PC-3 (cell line): ENCODE measurements around the gene OLFM4. TPM values are rescaled to one million over a fixed set of nuclear protein-coding genes. Genes with fewer than 3 reads are reported as not detected.

Source experiments
- ATAC-seq: fragments of 200-7000 bp; cut with Tn5 transposase; 2 replicates; pipeline ENCODE4 v1.9.1; 2020; ENCODE audit warnings: mild to moderate bottlenecking, moderate library complexity
- BruUV-seq: library from RNA; stranded (reverse); fragments of 400-500 nt; replicated peaks from 2 replicates; lab custom pipeline; 2021; lab: Mats Ljungman, UMichigan
- CTCF ChIA-PET: fragments of 300-600 bp; sonication (Branson Sonifier 250); formaldehyde crosslinking; loops from one replicate; lab custom pipeline; 2022; ENCODE audit warnings: antibody characterized with exemption; lab: Charles Lee
- POLR2A ChIA-PET: fragments of 300-600 bp; sonication (Branson Sonifier 250); formaldehyde crosslinking; loops from one replicate; lab custom pipeline; 2022; ENCODE audit warnings: antibody characterized with exemption; ENCODE audit not compliant: unreplicated experiment; lab: Charles Lee
- DNase-seq: peaks from one replicate; pipeline ENCODE4 v3.0.0-alpha.2; 2015
- H2AFZ ChIP-seq: fragments of 300-600 bp; sonication (generic); 2 replicates; pipeline ENCODE4 v1.6.0; 2016; ENCODE audit warnings: antibody characterized with exemption, low read length
- H3F3A ChIP-seq: fragments of 300-600 bp; sonication (generic); one replicate; pipeline ENCODE4 v1.6.0; 2017; ENCODE audit warnings: antibody characterized with exemption, low read length, control low read depth, mild to moderate bottlenecking; ENCODE audit not compliant: unreplicated experiment
- H3K27ac ChIP-seq: fragments of 300-600 bp; sonication (generic); 2 replicates; pipeline ENCODE4 v1.5.1; 2016; ENCODE audit warnings: mild to moderate bottlenecking, low read length
- H3K27me3 ChIP-seq: fragments of 300-600 bp; sonication (generic); 2 replicates; pipeline ENCODE4 v1.6.1; 2016; ENCODE audit warnings: low read length, mixed read lengths
- H3K36me3 ChIP-seq: fragments of 300-600 bp; sonication (generic); 2 replicates; pipeline ENCODE4 v1.6.1; 2016; ENCODE audit warnings: low read depth, mixed run types, low read length, mixed read lengths
- H3K4me1 ChIP-seq: fragments of 300-600 bp; sonication (generic); 2 replicates; pipeline ENCODE4 v1.5.1; 2016; ENCODE audit warnings: low read length; ENCODE audit not compliant: insufficient read depth
- H3K4me2 ChIP-seq: fragments of 300-600 bp; sonication (generic); 2 replicates; pipeline ENCODE4 v1.6.0; 2016; ENCODE audit warnings: low read length
- H3K4me3 ChIP-seq: fragments of 300-600 bp; sonication (generic); 2 replicates; pipeline ENCODE4 v1.5.1; 2016; ENCODE audit warnings: mild to moderate bottlenecking, low read length, mixed read lengths
- H3K79me2 ChIP-seq: fragments of 300-600 bp; sonication (generic); 2 replicates; pipeline ENCODE4 v1.6.1; 2017; ENCODE audit warnings: low read length, mixed read lengths
- H3K9ac ChIP-seq: fragments of 300-600 bp; sonication (generic); 2 replicates; pipeline ENCODE4 v1.6.0; 2016; ENCODE audit warnings: mild to moderate bottlenecking, low read length
- H3K9me2 ChIP-seq: fragments of 300-600 bp; sonication (generic); replicated peaks from 2 replicates; pipeline ENCODE4 v1.6.1; 2016; ENCODE audit warnings: mixed run types, low read length, mixed read lengths
- H3K9me3 ChIP-seq: fragments of 300-600 bp; sonication (generic); 2 replicates; pipeline ENCODE4 v1.6.1; 2016; ENCODE audit warnings: low read length, mixed read lengths
- H4K20me1 ChIP-seq: fragments of 300-600 bp; sonication (generic); 2 replicates; pipeline ENCODE4 v1.6.1; 2016; ENCODE audit warnings: low read length, mixed read lengths
- EZH2 ChIP-seq: fragments of 300-600 bp; sonication (generic); IDR thresholded peaks from one replicate; pipeline ENCODE4 v1.6.1; 2017; ENCODE audit warnings: antibody characterized with exemption, mild to moderate bottlenecking, low read length; ENCODE audit not compliant: unreplicated experiment
- EZH2phosphoT487 ChIP-seq: fragments of 300-600 bp; sonication (generic); IDR thresholded peaks from 2 replicates; pipeline ENCODE4 v1.6.1; 2018; ENCODE audit warnings: mild to moderate bottlenecking, antibody characterized with exemption, low read length, borderline replicate concordance
- intact Hi-C: fragments of 100-400 bp; cut with micrococcal nuclease; formaldehyde crosslinking; loops from 2 replicates; pipeline ENCODE4 v1.9.0; 2023
- total RNA-seq: library from RNA; depleted of rRNA; stranded (reverse); fragments of >200 nt; gene quantifications from 2 replicates; pipeline ENCODE4 v1.2.3, GENCODE V29; 2014
- TF ChIP-seq, protein P1 (sequence below): fragments of 300-600 bp; sonication (generic); conservative IDR thresholded peaks from 2 replicates; pipeline ENCODE4 v1.5.1; 2017; ENCODE audit warnings: antibody characterized with exemption, low read depth, mild to moderate bottlenecking, low read length

Gene OLFM4
- total RNA-seq, 1 experiment from 2014 or later = not detected

DNA sequence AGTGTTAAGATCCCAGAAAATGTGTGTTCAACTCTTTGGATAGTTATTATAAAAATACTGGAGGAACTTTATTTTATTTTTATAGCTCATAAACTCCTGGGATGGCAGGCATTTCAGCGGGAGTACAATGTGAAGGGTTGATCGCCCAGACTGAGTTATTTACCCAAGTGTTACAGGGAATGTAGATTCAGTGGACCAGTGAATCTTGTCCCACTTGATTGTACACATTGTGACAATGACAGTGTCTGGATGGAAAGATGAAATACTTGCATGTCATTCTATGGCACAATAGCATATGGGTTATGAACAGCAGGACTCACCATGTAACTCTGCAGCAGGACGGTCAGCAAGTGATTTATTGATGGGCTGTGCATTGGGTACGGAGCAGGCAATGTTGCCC is 20.3 kb downstream of the OLFM4 start:
- no peaks in the 10 kb centered on the region for H3K9me3 ChIP-seq
- DNase-seq (no peak), ATAC-seq (no peak)
- no peaks in the 10 kb centered on the region for H3K79me2 ChIP-seq
- no peaks in the 10 kb centered on the region for H3K4me1 ChIP-seq
- H3K9ac ChIP-seq = no peak overlapping the region
- H3K27me3 ChIP-seq = no peaks in the 10 kb centered on the region
- intact Hi-C loops = no loop called here
- no peak overlapping the region for H3K4me3 ChIP-seq
- no peak overlapping the region for H3K4me2 ChIP-seq
- H4K20me1 ChIP-seq = no peaks in the 10 kb centered on the region
- H2AFZ ChIP-seq = no peak overlapping the region
- no peaks in the 10 kb centered on the region for H3K36me3 ChIP-seq
- H3K9me2 ChIP-seq = no peaks in the 10 kb centered on the region
- H3F3A ChIP-seq = no peaks in the 10 kb centered on the region
- no TSS peak for BruUV-seq
- ChIA-PET POLR2A (no interaction called here), CTCF (no interaction called here)
- TF ChIP-seq EZH2 (no peak), EZH2phosphoT487 (no peak)
- TF ChIP-seq, protein P1, sequence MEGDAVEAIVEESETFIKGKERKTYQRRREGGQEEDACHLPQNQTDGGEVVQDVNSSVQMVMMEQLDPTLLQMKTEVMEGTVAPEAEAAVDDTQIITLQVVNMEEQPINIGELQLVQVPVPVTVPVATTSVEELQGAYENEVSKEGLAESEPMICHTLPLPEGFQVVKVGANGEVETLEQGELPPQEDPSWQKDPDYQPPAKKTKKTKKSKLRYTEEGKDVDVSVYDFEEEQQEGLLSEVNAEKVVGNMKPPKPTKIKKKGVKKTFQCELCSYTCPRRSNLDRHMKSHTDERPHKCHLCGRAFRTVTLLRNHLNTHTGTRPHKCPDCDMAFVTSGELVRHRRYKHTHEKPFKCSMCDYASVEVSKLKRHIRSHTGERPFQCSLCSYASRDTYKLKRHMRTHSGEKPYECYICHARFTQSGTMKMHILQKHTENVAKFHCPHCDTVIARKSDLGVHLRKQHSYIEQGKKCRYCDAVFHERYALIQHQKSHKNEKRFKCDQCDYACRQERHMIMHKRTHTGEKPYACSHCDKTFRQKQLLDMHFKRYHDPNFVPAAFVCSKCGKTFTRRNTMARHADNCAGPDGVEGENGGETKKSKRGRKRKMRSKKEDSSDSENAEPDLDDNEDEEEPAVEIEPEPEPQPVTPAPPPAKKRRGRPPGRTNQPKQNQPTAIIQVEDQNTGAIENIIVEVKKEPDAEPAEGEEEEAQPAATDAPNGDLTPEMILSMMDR = no peak
- H3K27ac ChIP-seq = no peak overlapping the region

DNA sequence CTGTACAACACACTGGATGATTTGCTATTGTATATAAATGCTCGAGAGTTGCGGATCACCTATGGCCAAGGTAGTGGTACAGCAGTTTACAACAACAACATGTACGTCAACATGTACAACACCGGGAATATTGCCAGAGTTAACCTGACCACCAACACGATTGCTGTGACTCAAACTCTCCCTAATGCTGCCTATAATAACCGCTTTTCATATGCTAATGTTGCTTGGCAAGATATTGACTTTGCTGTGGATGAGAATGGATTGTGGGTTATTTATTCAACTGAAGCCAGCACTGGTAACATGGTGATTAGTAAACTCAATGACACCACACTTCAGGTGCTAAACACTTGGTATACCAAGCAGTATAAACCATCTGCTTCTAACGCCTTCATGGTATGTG is 21.5 kb downstream of the OLFM4 start:
- Histone ChIP-seq H4K20me1 (no peaks in the 10 kb centered on the region), H3F3A (no peaks in the 10 kb centered on the region), H3K4me2 (no peak overlapping the region), H3K36me3 (no peaks in the 10 kb centered on the region), H3K27ac (no peak overlapping the region), H3K79me2 (no peaks in the 10 kb centered on the region), H3K9me3 (no peaks in the 10 kb centered on the region), H3K4me3 (no peak overlapping the region), H3K9me2 (no peaks in the 10 kb centered on the region), H3K27me3 (no peaks in the 10 kb centered on the region), H3K4me1 (no peaks in the 10 kb centered on the region), H2AFZ (no peak overlapping the region), H3K9ac (no peak overlapping the region)
- POLR2A ChIA-PET = no interaction called here
- BruUV-seq = no TSS peak
- intact Hi-C loops = no loop called here
- CTCF ChIA-PET = no interaction called here
- TF ChIP-seq, protein P1 = no peak
- TF ChIP-seq EZH2phosphoT487 (no peak), EZH2 (no peak)
- ATAC-seq (no peak), DNase-seq (no peak)

DNA sequence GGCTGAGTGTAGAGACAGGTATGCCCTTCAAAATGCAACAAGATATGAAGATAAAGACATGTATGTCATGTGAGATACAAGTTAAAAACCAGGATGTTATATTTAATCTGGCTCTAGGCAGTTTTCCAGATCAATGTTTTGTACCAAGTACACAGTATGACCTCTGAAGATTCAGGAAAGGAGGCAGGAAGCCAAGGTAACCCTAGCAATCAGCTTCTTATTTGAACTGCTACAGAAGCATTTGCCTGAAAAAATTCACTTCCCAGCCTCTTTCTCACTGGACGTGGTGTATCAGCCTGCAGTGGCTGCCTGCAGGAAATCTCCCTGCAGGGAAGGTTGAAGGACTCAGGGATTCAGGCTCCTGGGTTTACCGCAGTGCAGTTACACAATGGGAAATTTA is 24.1 kb downstream of the OLFM4 start:
- CTCF ChIA-PET = no interaction called here
- H3K4me1 ChIP-seq = no peaks in the 10 kb centered on the region
- no peak overlapping the region for H3K27ac ChIP-seq
- DNase-seq (no peak), ATAC-seq (no peak)
- H3K79me2 ChIP-seq = no peaks in the 10 kb centered on the region
- no peaks in the 10 kb centered on the region for H3K36me3 ChIP-seq
- no TSS peak for BruUV-seq
- no peaks in the 10 kb centered on the region for H3K27me3 ChIP-seq
- H3K9me2 ChIP-seq = no peaks in the 10 kb centered on the region
- POLR2A ChIA-PET = no interaction called here
- TF ChIP-seq EZH2phosphoT487 (no peak), EZH2 (no peak)
- TF ChIP-seq, protein P1 = no peak
- no peak overlapping the region for H3K9ac ChIP-seq
- intact Hi-C loops = no loop called here
- H4K20me1 ChIP-seq = no peaks in the 10 kb centered on the region
- H3K4me2 ChIP-seq = no peak overlapping the region
- no peak overlapping the region for H3K4me3 ChIP-seq
- no peak overlapping the region for H2AFZ ChIP-seq
- H3F3A ChIP-seq = no peaks in the 10 kb centered on the region
- no peaks in the 10 kb centered on the region for H3K9me3 ChIP-seq
